Osteocyte (in vitro differentiated cells): ENCODE results near the gene CSPG4. TPM values are rescaled to one million over a fixed set of nuclear protein-coding genes. Genes with fewer than 3 reads are reported as not detected.
"Not testable (repeated sequence)": the region's sequence is repeated elsewhere in the genome, so short reads cannot be mapped to it uniquely, and the experiment has no call there.

ENCODE experiments used
- DNase-seq: peaks from one replicate; pipeline ENCODE4 v3.0.0; 2021; ENCODE audit warnings: mixed read lengths; ENCODE audit not compliant: unreplicated experiment; ENCODE audit errors: extremely low spot score
- H3K27ac Mint-ChIP-seq: one replicate; pipeline ENCODE4 v1.8.0; 2021; ENCODE audit warnings: mild to moderate bottlenecking, mixed read lengths; ENCODE audit not compliant: unreplicated experiment
- H3K27me3 Mint-ChIP-seq: one replicate; pipeline ENCODE4 v1.8.0; 2021; ENCODE audit warnings: mixed read lengths; ENCODE audit not compliant: unreplicated experiment
- H3K36me3 Mint-ChIP-seq: one replicate; pipeline ENCODE4 v1.8.0; 2021; ENCODE audit warnings: mixed read lengths; ENCODE audit not compliant: unreplicated experiment
- H3K4me1 Mint-ChIP-seq: one replicate; pipeline ENCODE4 v1.8.0; 2021; ENCODE audit warnings: mixed read lengths; ENCODE audit not compliant: unreplicated experiment
- H3K4me3 Mint-ChIP-seq: one replicate; pipeline ENCODE4 v1.8.0; 2021; ENCODE audit warnings: mild to moderate bottlenecking, moderate library complexity, mixed read lengths; ENCODE audit not compliant: unreplicated experiment
- H3K9me3 Mint-ChIP-seq: one replicate; pipeline ENCODE4 v1.8.0; 2021; ENCODE audit warnings: mixed read lengths; ENCODE audit not compliant: unreplicated experiment
- CTCF ChIP-seq: fragments of 200-600 bp; sonication (generic); IDR thresholded peaks from 2 replicates; pipeline ENCODE4 v1.5.0; 2021; ENCODE audit warnings: antibody characterized with exemption, mild to moderate bottlenecking, moderate library complexity
- total RNA-seq: library from RNA; stranded (reverse); gene quantifications from 2 replicates; pipeline ENCODE4 v1.2.1, GENCODE V29; 2021

The CSPG4 gene
- total RNA-seq, 1 donor from 2014 or later, result 43.3 TPM

GRCh38 chr15:75705854-75706681, 6.6 kb downstream of the CSPG4 start:
- H3K4me3 Mint-ChIP-seq, result no peak overlapping the region
- no peaks in the 10 kb centered on the region for H3K9me3 Mint-ChIP-seq
- H3K36me3 Mint-ChIP-seq, result no peaks in the 10 kb centered on the region
- no peak for TF ChIP-seq CTCF
- no peak for DNase-seq
- peak overlapping the region; percentile 39 for H3K27ac Mint-ChIP-seq
- no peaks in the 10 kb centered on the region for H3K27me3 Mint-ChIP-seq
- H3K4me1 Mint-ChIP-seq, result peaks cover 62% of the 10 kb centered on the region

- peak overlapping the region; percentile 70 for H3K27ac Mint-ChIP-seq
- DNase-seq, H3K27me3 Mint-ChIP-seq, H3K4me3 Mint-ChIP-seq, H3K36me3 Mint-ChIP-seq, H3K9me3 Mint-ChIP-seq: not testable (repeated sequence)
- H3K4me1 Mint-ChIP-seq, result peaks cover 69% of the 10 kb centered on the region
Observed at GRCh38 chr15:75705375-75705774, 7.3 kb downstream of the CSPG4 start.

GRCh38 chr15:75704618-75705017, 8.0 kb downstream of the CSPG4 start:
- TF ChIP-seq CTCF, result no peak
- Mint-ChIP-seq H3K27me3 (no peaks in the 10 kb centered on the region), H3K4me1 (peaks cover 71% of the 10 kb centered on the region), H3K27ac (peak overlapping the region; percentile 70), H3K4me3 (no peak overlapping the region), H3K9me3 (no peaks in the 10 kb centered on the region), H3K36me3 (no peaks in the 10 kb centered on the region)
- no peak for DNase-seq

GRCh38 chr15:75704263-75704615, 8.4 kb downstream of the CSPG4 start:
- DNase-seq, result no peak
- Mint-ChIP-seq H3K27ac (no peak overlapping the region), H3K4me3 (no peak overlapping the region), H3K27me3 (no peaks in the 10 kb centered on the region), H3K9me3 (no peaks in the 10 kb centered on the region), H3K4me1 (peaks cover 71% of the 10 kb centered on the region), H3K36me3 (no peaks in the 10 kb centered on the region)
- TF ChIP-seq CTCF, result no peak

GRCh38 chr15:75703440-75704262, 9.0 kb downstream of the CSPG4 start:
- Mint-ChIP-seq H3K4me1 (peaks cover 70% of the 10 kb centered on the region), H3K27ac (peak overlapping the region; percentile 71)
- not testable (repeated sequence) for H3K9me3 Mint-ChIP-seq, H3K27me3 Mint-ChIP-seq, H3K36me3 Mint-ChIP-seq, H3K4me3 Mint-ChIP-seq, DNase-seq

- Mint-ChIP-seq H3K27ac (peak overlapping the region; percentile 67), H3K27me3 (no peaks in the 10 kb centered on the region), H3K4me1 (peaks cover 76% of the 10 kb centered on the region), H3K9me3 (no peaks in the 10 kb centered on the region), H3K4me3 (no peak overlapping the region), H3K36me3 (no peaks in the 10 kb centered on the region)
- TF ChIP-seq CTCF, result no peak
- DNase-seq, result no peak
Observed at GRCh38 chr15:75702436-75702835, 10.2 kb downstream of the CSPG4 start.

GRCh38 chr15:75701071-75702003, 11.3 kb downstream of the CSPG4 start:
- Mint-ChIP-seq H3K4me1 (peaks cover 77% of the 10 kb centered on the region), H3K27ac (peak overlapping the region; percentile 67)
- DNase-seq, H3K36me3 Mint-ChIP-seq, H3K4me3 Mint-ChIP-seq, H3K9me3 Mint-ChIP-seq, H3K27me3 Mint-ChIP-seq: not testable (repeated sequence)
